HepG2 (cell line): ENCODE results near the gene KRTAP1-1. TPM values are rescaled to one million over a fixed set of nuclear protein-coding genes. Genes with fewer than 3 reads are reported as not detected.
A peak's percentile ranks its signal among the peaks of the same experiment; 100 is the strongest.
"Not testable (repeated sequence)": the region's sequence is repeated elsewhere in the genome, so short reads cannot be mapped to it uniquely, and the experiment has no call there.

Experiments
- ATAC-seq: fragments of 200-7000 bp; cut with Tn5 transposase; 3 replicates; pipeline ENCODE4 v1.9.1; 2020; ENCODE audit warnings: mild to moderate bottlenecking, moderate library complexity
- BruUV-seq: library from RNA; stranded (reverse); fragments of 400-500 nt; replicated peaks from 2 replicates; lab custom pipeline; 2021; lab: Mats Ljungman, UMichigan
- CTCF ChIA-PET: fragments of 300-600 bp; formaldehyde crosslinking; extraction: SDS; loops from one replicate; lab custom pipeline; 2021; ENCODE audit warnings: low total read pairs, inconsistent platforms, low intra/inter-chr PET ratio; lab: Yijun Ruan, JAX
- POLR2A ChIA-PET: fragments of 350-600 bp; sonication (Branson Sonifier 250); formaldehyde crosslinking; loops from one replicate; lab custom pipeline; 2020; ENCODE audit warnings: antibody characterized with exemption, inconsistent platforms; lab: Yijun Ruan, JAX
- DNase-seq: peaks from one replicate; pipeline ENCODE4 v3.0.0-alpha.2; 2015; ENCODE audit warnings: low spot score
- FAIRE-seq: peaks from 3 replicates; lab custom pipeline; 2011; peaks lifted over from hg19 to GRCh38; lab: Jason Lieb, UNC
- H2AFZ ChIP-seq: one replicate; pipeline ENCODE4 v1.6.1; 2011; ENCODE audit warnings: low read length, inconsistent platforms
- H3K27ac ChIP-seq: fragments of 300-600 bp; 3 replicates; pipeline ENCODE4 v1.8.0; 2011; ENCODE audit warnings: mixed run types, mild to moderate bottlenecking, mixed read lengths, low read length, inconsistent platforms; ENCODE audit not compliant: insufficient read depth; ENCODE audit errors: extremely low read length
- H3K27me3 ChIP-seq, 2 experiments: fragments of 200-600 bp in 1 of 2; 2 replicates in 1 of 2; 3 replicates in 1 of 2; pipeline versions ENCODE4 v1.6.0 to v1.8.0; 2011; ENCODE audit warnings: low read length in 2 of 2, mild to moderate bottlenecking in 2 of 2, moderate library complexity in 2 of 2, inconsistent platforms in 1 of 2; ENCODE audit not compliant: insufficient read depth in 2 of 2, control insufficient read depth in 1 of 2
- H3K36me3 ChIP-seq, 2 experiments: fragments of 200-600 bp in 1 of 2; replicated peaks in 1 of 2; 2 replicates in 1 of 2; 3 replicates in 1 of 2; pipeline versions ENCODE4 v1.5.1 to v1.8.0; 2011; ENCODE audit warnings: low read length in 2 of 2, inconsistent platforms in 1 of 2; ENCODE audit not compliant: insufficient read depth in 2 of 2, control insufficient read depth in 1 of 2
- H3K4me1 ChIP-seq: 2 replicates; pipeline ENCODE4 v1.5.1; 2012; ENCODE audit warnings: low read length, inconsistent platforms; ENCODE audit not compliant: insufficient read depth
- H3K4me2 ChIP-seq: 2 replicates; pipeline ENCODE4 v1.6.0; 2011; ENCODE audit warnings: low read depth, low read length, inconsistent platforms
- H3K4me3 ChIP-seq, 3 experiments: fragments of 200-600 bp in 1 of 3; sonication (generic), shearing (Covaris generic) in 1 of 3; replicated peaks in 1 of 3; 2 replicates each; pipeline ENCODE4 v1.5.1; 2011 to 2016; ENCODE audit warnings: low read length in 3 of 3, inconsistent platforms in 2 of 3, low read depth in 2 of 3, mild to moderate bottlenecking in 2 of 3, control low read depth in 1 of 3, mixed read lengths in 1 of 3; ENCODE audit not compliant: insufficient read depth in 1 of 3
- H3K79me2 ChIP-seq: one replicate; pipeline ENCODE4 v1.6.1; 2011; ENCODE audit warnings: low read length, inconsistent platforms; ENCODE audit not compliant: insufficient read depth
- H3K9ac ChIP-seq: 2 replicates; pipeline ENCODE4 v1.6.0; 2011; ENCODE audit warnings: mild to moderate bottlenecking, low read depth, low read length, inconsistent platforms; ENCODE audit not compliant: insufficient read depth
- H3K9me3 ChIP-seq: 2 replicates; pipeline ENCODE4 v1.5.1; 2012; ENCODE audit warnings: mild to moderate bottlenecking, low read length
- H4K20me1 ChIP-seq: 2 replicates; pipeline ENCODE4 v1.6.0; 2011; ENCODE audit warnings: inconsistent platforms, mild to moderate bottlenecking, low read length, moderate library complexity; ENCODE audit not compliant: insufficient read depth
- CEBPG ChIP-seq: IDR thresholded peaks from 2 replicates; pipeline ENCODE4 v1.6.1; 2016
- FOXA1 ChIP-seq, 2 experiments: fragments of 450-650 bp in 1 of 2; sonication (generic) in 1 of 2; formaldehyde crosslinking in 1 of 2; IDR thresholded peaks; 2 replicates each; pipeline versions ENCODE4 v1.4.0 to v1.6.1; 2016 to 2020; ENCODE audit warnings: missing genetic modification reagents in 1 of 2
- NFKB2 ChIP-seq: sonication (generic); formaldehyde crosslinking; IDR thresholded peaks from 2 replicates; pipeline ENCODE4 v1.4.0; 2020; ENCODE audit warnings: missing genetic modification reagents, borderline replicate concordance
- ONECUT2 ChIP-seq: sonication (generic); formaldehyde crosslinking; IDR thresholded peaks from 2 replicates; pipeline ENCODE4 v1.4.0; 2020; ENCODE audit warnings: missing genetic modification reagents
- SOX5 ChIP-seq: IDR thresholded peaks from 2 replicates; pipeline ENCODE4 v1.6.1; 2016; ENCODE audit warnings: borderline replicate concordance
- ZBTB3 ChIP-seq: sonication (generic); formaldehyde crosslinking; IDR thresholded peaks from 2 replicates; pipeline ENCODE4 v1.4.0; 2020; ENCODE audit warnings: low read depth, mild to moderate bottlenecking, moderate library complexity, missing genetic modification reagents, borderline replicate concordance
- ZFP37 ChIP-seq: sonication (generic); formaldehyde crosslinking; IDR thresholded peaks from 2 replicates; pipeline ENCODE4 v1.4.0; 2020; ENCODE audit warnings: missing genetic modification reagents, borderline replicate concordance
- ZFY ChIP-seq: sonication (generic); formaldehyde crosslinking; IDR thresholded peaks from 2 replicates; pipeline ENCODE4 v1.4.0; 2020; ENCODE audit warnings: missing genetic modification reagents
- ZNF136 ChIP-seq: sonication (generic); formaldehyde crosslinking; IDR thresholded peaks from 2 replicates; pipeline ENCODE4 v1.8.1; 2022; ENCODE audit warnings: low read depth, mild to moderate bottlenecking, moderate library complexity, missing genetic modification reagents
- ZNF552 ChIP-seq: sonication (generic); formaldehyde crosslinking; IDR thresholded peaks from 2 replicates; pipeline ENCODE4 v1.9.0; 2022; ENCODE audit warnings: missing genetic modification reagents, mild to moderate bottlenecking, borderline replicate concordance
- ZNF768 ChIP-seq: sonication (generic); formaldehyde crosslinking; IDR thresholded peaks from 2 replicates; pipeline ENCODE4 v1.4.0; 2020; ENCODE audit warnings: missing genetic modification reagents
- ZSCAN9 ChIP-seq: IDR thresholded peaks from 2 replicates; pipeline ENCODE4 v1.6.1; 2016; ENCODE audit warnings: borderline replicate concordance
- WGBS: methylation state at CpG from one replicate; pipeline ENCODE4 v1.1.6; 2017; ENCODE audit warnings: low lambda C conversion rate; 5-methylcytosine and 5-hydroxymethylcytosine counted together
- in situ Hi-C: cut with HindIII; loops from 2 replicates; pipeline ENCODE4 v1.10.0; 2017; ENCODE audit warnings: low pct_unique_long_range_greater_than_20kb; ENCODE audit not compliant: extremely low pct_ligation_motif_present
- intact Hi-C: fragments of 100-400 bp; cut with micrococcal nuclease; formaldehyde crosslinking; loops from one replicate; pipeline ENCODE4 v1.10.0; 2022; ENCODE audit not compliant: unreplicated experiment
- polyA plus RNA-seq, 8 experiments: library from polyadenylated mRNA; depleted of rRNA in 3 of 8; stranded (reverse) in 7 of 8; unstranded in 1 of 8; fragments of >200 nt; fragmentation: Illumina TruSeq in 4 of 8; extraction: Trizol in 4 of 8; gene quantifications; 2 replicates each; pipeline versions ENCODE4 v1.2.1 to v1.2.3, GENCODE V29; 2011 to 2016; ENCODE audit warnings: low read depth in 4 of 8, missing spikeins in 1 of 8, mixed read lengths in 1 of 8; ENCODE audit not compliant: insufficient read depth in 1 of 8
- total RNA-seq, 5 experiments: library from RNA; depleted of rRNA; stranded (reverse); fragments of >200 nt; fragmentation: Illumina TruSeq; extraction: Trizol; gene quantifications; 2 replicates each; pipeline ENCODE4 v1.2.3, GENCODE V29; 2016; ENCODE audit warnings: low read depth in 1 of 5
- TF ChIP-seq, protein P1 (sequence below): sonication (generic); formaldehyde crosslinking; IDR thresholded peaks from 2 replicates; pipeline ENCODE4 v1.4.0; 2020; ENCODE audit warnings: missing genetic modification reagents, borderline replicate concordance
- TF ChIP-seq, protein P2 (sequence below): sonication (generic); formaldehyde crosslinking; IDR thresholded peaks from 2 replicates; pipeline ENCODE4 v1.4.0; 2020; ENCODE audit warnings: mild to moderate bottlenecking, missing genetic modification reagents
- TF ChIP-seq, protein P3 (sequence below): sonication (generic); formaldehyde crosslinking; IDR thresholded peaks from 2 replicates; pipeline ENCODE4 v1.4.0; 2020; ENCODE audit warnings: missing genetic modification reagents; ENCODE audit errors: not compliant biosample characterization

KRTAP1-1 gene
- total and polyA plus RNA-seq, 2 of the 13 experiments (the other 11 are each of a cell fraction or from before 2014, with no cell fraction given) = not detected

DNA sequence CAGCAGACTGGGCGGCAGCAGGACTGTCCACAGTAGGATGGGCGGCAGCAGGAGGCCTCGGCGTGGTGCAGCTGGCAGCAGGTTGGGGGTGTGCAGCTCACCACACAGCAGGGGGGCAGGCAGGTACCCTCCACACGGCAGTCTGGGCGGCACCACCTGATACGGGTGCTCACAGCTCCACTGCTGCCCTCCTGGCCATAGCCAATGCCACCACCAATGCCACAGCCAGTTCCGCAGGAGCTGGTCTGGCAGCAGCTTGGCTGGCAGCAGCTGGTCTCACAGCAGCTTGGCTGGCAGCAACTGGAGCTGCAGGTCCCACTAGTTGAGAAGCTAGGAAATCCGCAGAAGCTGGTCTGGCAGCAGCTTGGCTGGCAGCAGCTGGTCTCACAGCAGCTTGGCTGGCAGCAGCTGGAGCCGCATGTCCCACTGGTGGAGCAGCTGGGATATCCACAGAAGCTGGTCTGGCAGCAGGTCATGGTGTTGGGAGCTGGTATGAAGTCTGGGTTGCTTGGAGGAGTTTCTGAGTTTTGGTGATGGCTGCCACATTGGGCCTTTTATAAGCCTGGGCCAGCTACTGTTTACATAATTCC lies 6.8 kb downstream of the KRTAP1-1 start, which contains the start of gene KRTAP1-3:
KRTAP1-3 (minus strand) TSS at position 529 of the 590 bp plus-strand sequence; CDS start at position 476, 53 bp downstream.
- not testable (repeated sequence) for ATAC-seq

DNA sequence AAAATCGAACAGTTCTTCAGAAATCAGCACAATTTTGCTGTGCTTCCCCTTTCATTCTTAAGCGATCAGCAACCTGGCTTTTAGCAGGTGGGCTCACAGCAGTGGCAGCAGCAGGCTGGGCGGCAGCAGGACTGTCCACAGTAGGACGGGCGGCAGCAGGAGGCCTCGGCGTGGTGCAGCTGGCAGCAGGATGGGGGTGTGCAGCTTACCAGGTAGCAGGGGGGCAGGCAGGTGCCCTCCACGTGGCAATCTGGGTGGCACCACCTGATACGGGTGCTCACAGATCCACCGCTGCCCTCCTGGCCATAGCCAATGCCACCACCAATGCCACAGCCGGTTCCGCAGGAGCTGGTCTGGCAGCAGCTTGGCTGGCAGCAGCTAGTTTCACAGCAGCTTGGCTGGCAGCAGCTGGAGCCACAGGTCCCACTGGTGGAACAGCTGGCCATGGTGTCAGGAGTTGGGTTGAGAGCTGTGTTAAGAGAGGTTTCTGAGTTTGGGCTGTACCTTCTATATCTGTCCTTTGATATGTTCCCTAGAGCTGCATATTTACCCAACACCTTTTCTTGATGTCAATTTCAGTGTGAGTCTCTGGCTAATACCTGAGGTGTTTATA lies 11.5 kb downstream of the KRTAP1-1 start, which contains the start of gene KRTAP1-4:
KRTAP1-4 (minus strand) TSS at position 563 of the 613 bp plus-strand sequence; CDS start at position 446, 117 bp downstream.
- Histone ChIP-seq H3K4me1 (no peaks in the 10 kb centered on the region), H3K27me3 (no peaks in the 10 kb centered on the region; a peak in 1 of 5 replicates), H4K20me1 (no peaks in the 10 kb centered on the region), H3K4me2 (no peak within 1 kb of the TSS), H3K9ac (no peak within 1 kb of the TSS), H3K27ac (no peak within 1 kb of the TSS), H3K4me3 (no peak within 1 kb of the TSS), H3K9me3 (no peaks in the 10 kb centered on the region), H3K79me2 (no peaks in the 10 kb centered on the region), H2AFZ (no peak within 1 kb of the TSS), H3K36me3 (no peaks in the 10 kb centered on the region)
- DNase-seq = no peak
- intact Hi-C loops = no loop called here
- BruUV-seq = no TSS peak
- in situ Hi-C loops = no loop called here
- ChIA-PET POLR2A (no interaction called here), CTCF (no interaction called here)
- ATAC-seq = no peak
- FAIRE-seq = no peak
- WGBS = 70% methylated on average over 6 of the region's 12 CpGs
- TF ChIP-seq, protein P1, sequence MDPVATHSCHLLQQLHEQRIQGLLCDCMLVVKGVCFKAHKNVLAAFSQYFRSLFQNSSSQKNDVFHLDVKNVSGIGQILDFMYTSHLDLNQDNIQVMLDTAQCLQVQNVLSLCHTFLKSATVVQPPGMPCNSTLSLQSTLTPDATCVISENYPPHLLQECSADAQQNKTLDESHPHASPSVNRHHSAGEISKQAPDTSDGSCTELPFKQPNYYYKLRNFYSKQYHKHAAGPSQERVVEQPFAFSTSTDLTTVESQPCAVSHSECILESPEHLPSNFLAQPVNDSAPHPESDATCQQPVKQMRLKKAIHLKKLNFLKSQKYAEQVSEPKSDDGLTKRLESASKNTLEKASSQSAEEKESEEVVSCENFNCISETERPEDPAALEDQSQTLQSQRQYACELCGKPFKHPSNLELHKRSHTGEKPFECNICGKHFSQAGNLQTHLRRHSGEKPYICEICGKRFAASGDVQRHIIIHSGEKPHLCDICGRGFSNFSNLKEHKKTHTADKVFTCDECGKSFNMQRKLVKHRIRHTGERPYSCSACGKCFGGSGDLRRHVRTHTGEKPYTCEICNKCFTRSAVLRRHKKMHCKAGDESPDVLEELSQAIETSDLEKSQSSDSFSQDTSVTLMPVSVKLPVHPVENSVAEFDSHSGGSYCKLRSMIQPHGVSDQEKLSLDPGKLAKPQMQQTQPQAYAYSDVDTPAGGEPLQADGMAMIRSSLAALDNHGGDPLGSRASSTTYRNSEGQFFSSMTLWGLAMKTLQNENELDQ (CRISPR knock-in tag) = no peak
- TF ChIP-seq SOX5 (no peak), ZFP37 (no peak), CEBPG (no peak), FOXA1 (IDR thresholded peaks at IDR 0.05) (no peak), FOXA1 (CRISPR knock-in tag; IDR thresholded peaks at IDR 0.05) (no peak), ZBTB3 (CRISPR knock-in tag) (no peak), ONECUT2 (CRISPR knock-in tag) (no peak), ZSCAN9 (CRISPR knock-in tag) (no peak), ZNF136 (CRISPR knock-in tag) (no peak), ZFY (CRISPR knock-in tag) (no peak), ZNF552 (CRISPR knock-in tag) (no peak), NFKB2 (CRISPR knock-in tag) (no peak)
- TF ChIP-seq, protein P2, sequence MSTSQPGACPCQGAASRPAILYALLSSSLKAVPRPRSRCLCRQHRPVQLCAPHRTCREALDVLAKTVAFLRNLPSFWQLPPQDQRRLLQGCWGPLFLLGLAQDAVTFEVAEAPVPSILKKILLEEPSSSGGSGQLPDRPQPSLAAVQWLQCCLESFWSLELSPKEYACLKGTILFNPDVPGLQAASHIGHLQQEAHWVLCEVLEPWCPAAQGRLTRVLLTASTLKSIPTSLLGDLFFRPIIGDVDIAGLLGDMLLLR (CRISPR knock-in tag) = no peak
- TF ChIP-seq, protein P3, sequence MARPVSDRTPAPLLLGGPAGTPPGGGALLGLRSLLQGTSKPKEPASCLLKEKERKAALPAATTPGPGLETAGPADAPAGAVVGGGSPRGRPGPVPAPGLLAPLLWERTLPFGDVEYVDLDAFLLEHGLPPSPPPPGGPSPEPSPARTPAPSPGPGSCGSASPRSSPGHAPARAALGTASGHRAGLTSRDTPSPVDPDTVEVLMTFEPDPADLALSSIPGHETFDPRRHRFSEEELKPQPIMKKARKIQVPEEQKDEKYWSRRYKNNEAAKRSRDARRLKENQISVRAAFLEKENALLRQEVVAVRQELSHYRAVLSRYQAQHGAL (CRISPR knock-in tag) = no peak

More for the DNA sequence above, 6.8 kb downstream of the KRTAP1-1 start, which contains the start of gene KRTAP1-3:
- DNase-seq, H3K27ac ChIP-seq, H3K4me3 ChIP-seq, intact Hi-C loops, H3K9me3 ChIP-seq, H3K27me3 ChIP-seq, H2AFZ ChIP-seq, H4K20me1 ChIP-seq, H3K4me1 ChIP-seq, POLR2A ChIA-PET, CTCF ChIA-PET, H3K36me3 ChIP-seq, in situ Hi-C loops, H3K79me2 ChIP-seq, FAIRE-seq, BruUV-seq, H3K4me2 ChIP-seq, H3K9ac ChIP-seq: not testable (repeated sequence)
- WGBS = 72% methylated on average over 9 of the region's 10 CpGs
- peak; percentile 12; the same call in 1 of the 2 replicates for TF ChIP-seq ZNF768 (CRISPR knock-in tag)
